Lower lobe of right lung (tissue), 2 donors: Measurements from ENCODE around the gene APC. TPM values are rescaled to one million over a fixed set of nuclear protein-coding genes. Genes with fewer than 3 reads are reported as not detected.

ENCODE experiments used
- ATAC-seq, 2 donors: fragments of 200-7000 bp; cut with Tn5 transposase; one replicate each; pipeline ENCODE4 v1.9.1; 2020 to 2022; ENCODE audit warnings: mild to moderate bottlenecking in 2 of 2, moderate library complexity in 2 of 2
- DNase-seq: peaks from one replicate; pipeline ENCODE4 v3.0.0-alpha.2; 2020
- H3K27ac ChIP-seq: fragments of 200-600 bp; one replicate; pipeline ENCODE4 v1.8.0; 2022
- H3K27me3 ChIP-seq: fragments of 200-600 bp; one replicate; pipeline ENCODE4 v1.8.0; 2022; ENCODE audit warnings: low read depth
- H3K36me3 ChIP-seq: fragments of 200-600 bp; one replicate; pipeline ENCODE4 v1.8.0; 2022; ENCODE audit warnings: mild to moderate bottlenecking
- H3K4me1 ChIP-seq: fragments of 200-600 bp; one replicate; pipeline ENCODE4 v1.8.0; 2022
- H3K4me3 ChIP-seq: fragments of 200-600 bp; one replicate; pipeline ENCODE4 v1.8.0; 2022; ENCODE audit warnings: mild to moderate bottlenecking
- H3K9me3 ChIP-seq: fragments of 200-600 bp; one replicate; pipeline ENCODE4 v1.8.0; 2022
- intact Hi-C: fragments of 100-400 bp; cut with DNase I; formaldehyde crosslinking; loops from one replicate; pipeline ENCODE4 v1.11.0; 2022
- total RNA-seq: library from RNA; stranded (reverse); fragmentation: NEBNext Ultra II Directional; extraction: Animal tissue kit (Norgen Biotek cat#: 25700); gene quantifications from one replicate; pipeline ENCODE4 v1.2.1, GENCODE V29; 2021
- TF ChIP-seq, protein P1 (sequence below): fragments of 200-600 bp; IDR thresholded peaks from one replicate; pipeline ENCODE4 v1.8.0; 2022; ENCODE audit warnings: antibody characterized with exemption, mild to moderate bottlenecking
- donor health status: DM: no; HTN: yes; CAD: no; lungs with severe emphysema.

The APC gene
- total RNA-seq, 1 donor from 2014 or later = 47.7 TPM

- Histone ChIP-seq H3K27ac (peak overlapping the region; percentile 89), H3K4me3 (peak overlapping the region; percentile 100), H3K36me3 (peaks cover 47% of the 10 kb centered on the region), H3K9me3 (no peaks in the 10 kb centered on the region), H3K4me1 (peaks cover 27% of the 10 kb centered on the region), H3K27me3 (no peaks in the 10 kb centered on the region)
- ATAC-seq (no peak), DNase-seq (no peak)
- intact Hi-C loops = no loop called here
- TF ChIP-seq, protein P1, sequence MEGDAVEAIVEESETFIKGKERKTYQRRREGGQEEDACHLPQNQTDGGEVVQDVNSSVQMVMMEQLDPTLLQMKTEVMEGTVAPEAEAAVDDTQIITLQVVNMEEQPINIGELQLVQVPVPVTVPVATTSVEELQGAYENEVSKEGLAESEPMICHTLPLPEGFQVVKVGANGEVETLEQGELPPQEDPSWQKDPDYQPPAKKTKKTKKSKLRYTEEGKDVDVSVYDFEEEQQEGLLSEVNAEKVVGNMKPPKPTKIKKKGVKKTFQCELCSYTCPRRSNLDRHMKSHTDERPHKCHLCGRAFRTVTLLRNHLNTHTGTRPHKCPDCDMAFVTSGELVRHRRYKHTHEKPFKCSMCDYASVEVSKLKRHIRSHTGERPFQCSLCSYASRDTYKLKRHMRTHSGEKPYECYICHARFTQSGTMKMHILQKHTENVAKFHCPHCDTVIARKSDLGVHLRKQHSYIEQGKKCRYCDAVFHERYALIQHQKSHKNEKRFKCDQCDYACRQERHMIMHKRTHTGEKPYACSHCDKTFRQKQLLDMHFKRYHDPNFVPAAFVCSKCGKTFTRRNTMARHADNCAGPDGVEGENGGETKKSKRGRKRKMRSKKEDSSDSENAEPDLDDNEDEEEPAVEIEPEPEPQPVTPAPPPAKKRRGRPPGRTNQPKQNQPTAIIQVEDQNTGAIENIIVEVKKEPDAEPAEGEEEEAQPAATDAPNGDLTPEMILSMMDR = no peak
These were observed 124.4 kb downstream of the APC start for GRCh38 chr5:112862085-112862484.

DNA sequence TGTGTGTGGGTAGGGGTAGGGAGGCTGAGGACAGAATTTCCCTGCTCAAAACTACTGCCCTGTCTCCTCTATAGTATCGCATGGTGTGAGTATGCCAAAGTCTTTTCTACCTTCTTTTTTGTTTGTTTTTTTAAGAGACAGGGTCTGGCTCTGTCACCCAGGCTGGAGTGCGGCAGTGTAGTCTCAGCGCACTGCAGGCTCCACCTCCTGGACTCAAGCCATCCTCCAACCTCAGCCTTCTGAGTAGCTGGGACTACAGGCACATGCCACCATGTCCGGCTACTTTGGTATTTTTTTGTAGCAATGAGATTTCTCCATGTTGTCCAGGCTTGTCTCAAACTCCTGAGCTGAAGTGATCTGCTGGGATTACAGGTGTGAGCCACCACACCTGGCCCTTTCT lies 125.9 kb downstream of the APC start:
- TF ChIP-seq, protein P1 = no peak
- DNase-seq (no peak), ATAC-seq (no peak)
- Histone ChIP-seq H3K27ac (no peak overlapping the region), H3K4me1 (peaks cover 27% of the 10 kb centered on the region), H3K9me3 (no peaks in the 10 kb centered on the region), H3K4me3 (no peak overlapping the region), H3K36me3 (peaks cover 61% of the 10 kb centered on the region), H3K27me3 (no peaks in the 10 kb centered on the region)
- intact Hi-C loops = no loop called here

GRCh38 chr5:112865128-112865527 lies 127.4 kb downstream of the APC start:
- no peaks in the 10 kb centered on the region for H3K9me3 ChIP-seq
- DNase-seq = no peak
- peaks cover 27% of the 10 kb centered on the region for H3K4me1 ChIP-seq
- ATAC-seq = no peak
- no peaks in the 10 kb centered on the region for H3K27me3 ChIP-seq
- TF ChIP-seq, protein P1 = no peak
- no peak overlapping the region for H3K27ac ChIP-seq
- no peak overlapping the region for H3K4me3 ChIP-seq
- intact Hi-C loops = no loop called here
- H3K36me3 ChIP-seq = peaks cover 77% of the 10 kb centered on the region

- Histone ChIP-seq H3K9me3 (no peaks in the 10 kb centered on the region), H3K27ac (no peak overlapping the region), H3K4me1 (peaks cover 21% of the 10 kb centered on the region), H3K27me3 (no peaks in the 10 kb centered on the region), H3K4me3 (no peak overlapping the region), H3K36me3 (peaks cover 89% of the 10 kb centered on the region)
- DNase-seq = no peak
- intact Hi-C loops = no loop called here
- ATAC-seq = no peak
- TF ChIP-seq, protein P1 = no peak
These were observed 129.1 kb downstream of the APC start for GRCh38 chr5:112866739-112867138.

- intact Hi-C loops = no loop called here
These were observed 129.7 kb downstream of the APC start for GRCh38 chr5:112867411-112867810.

More at GRCh38 chr5:112867411-112867810, 129.7 kb downstream of the APC start:
- ATAC-seq = no peak
- no peak overlapping the region for H3K4me3 ChIP-seq
- TF ChIP-seq, protein P1 = no peak
- no peak overlapping the region for H3K27ac ChIP-seq
- peaks cover 15% of the 10 kb centered on the region for H3K4me1 ChIP-seq
- peaks cover 92% of the 10 kb centered on the region for H3K36me3 ChIP-seq
- H3K9me3 ChIP-seq = no peaks in the 10 kb centered on the region
- no peak for DNase-seq
- no peaks in the 10 kb centered on the region for H3K27me3 ChIP-seq
